Transverse colon (tissue), 3 donors: ENCODE results near the gene DNAJB11.

Source experiments
- POLR2A ChIP-seq: fragments of 450-650 bp; IDR thresholded peaks from one replicate; pipeline ENCODE4 v1.6.1; 2016; ENCODE audit warnings: antibody characterized with exemption, mild to moderate bottlenecking, moderate library complexity
- TF ChIP-seq, protein P1 (sequence below), 5 experiments: fragments of 200-600 bp in 3 of 5; fragments of 450-650 bp in 2 of 5; sonication (generic) in 3 of 5; IDR thresholded peaks; 1 replicate in 2 of 5; 2 replicates in 3 of 5; pipeline ENCODE4 v1.5.1; 2016 to 2017; ENCODE audit warnings: antibody characterized with exemption in 5 of 5, inconsistent platforms in 3 of 5, mild to moderate bottlenecking in 2 of 5, moderate library complexity in 1 of 5

DNA sequence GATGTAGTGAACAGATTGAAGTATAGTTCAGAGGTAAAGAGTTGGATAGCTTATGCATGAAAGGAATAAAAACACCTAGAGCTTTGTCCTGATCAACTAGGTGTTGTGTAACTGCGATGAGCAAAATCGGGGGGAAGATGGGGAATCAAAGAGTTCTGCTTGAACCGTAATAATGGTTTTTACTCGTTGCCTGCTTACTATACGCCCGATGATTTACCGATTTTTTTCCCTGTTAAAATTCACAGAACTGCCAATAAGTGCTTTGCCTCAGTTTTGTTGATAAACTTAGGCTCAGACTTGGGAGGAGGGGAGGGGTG lies 783 bp upstream of the DNAJB11 start:
- TF ChIP-seq, protein P1, sequence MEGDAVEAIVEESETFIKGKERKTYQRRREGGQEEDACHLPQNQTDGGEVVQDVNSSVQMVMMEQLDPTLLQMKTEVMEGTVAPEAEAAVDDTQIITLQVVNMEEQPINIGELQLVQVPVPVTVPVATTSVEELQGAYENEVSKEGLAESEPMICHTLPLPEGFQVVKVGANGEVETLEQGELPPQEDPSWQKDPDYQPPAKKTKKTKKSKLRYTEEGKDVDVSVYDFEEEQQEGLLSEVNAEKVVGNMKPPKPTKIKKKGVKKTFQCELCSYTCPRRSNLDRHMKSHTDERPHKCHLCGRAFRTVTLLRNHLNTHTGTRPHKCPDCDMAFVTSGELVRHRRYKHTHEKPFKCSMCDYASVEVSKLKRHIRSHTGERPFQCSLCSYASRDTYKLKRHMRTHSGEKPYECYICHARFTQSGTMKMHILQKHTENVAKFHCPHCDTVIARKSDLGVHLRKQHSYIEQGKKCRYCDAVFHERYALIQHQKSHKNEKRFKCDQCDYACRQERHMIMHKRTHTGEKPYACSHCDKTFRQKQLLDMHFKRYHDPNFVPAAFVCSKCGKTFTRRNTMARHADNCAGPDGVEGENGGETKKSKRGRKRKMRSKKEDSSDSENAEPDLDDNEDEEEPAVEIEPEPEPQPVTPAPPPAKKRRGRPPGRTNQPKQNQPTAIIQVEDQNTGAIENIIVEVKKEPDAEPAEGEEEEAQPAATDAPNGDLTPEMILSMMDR (IDR thresholded peaks at IDR 0.05): no peak
- TF ChIP-seq POLR2A: no peak
